ENCODE data around the gene CA6.
"Not testable (repeated sequence)": the region's sequence is repeated elsewhere in the genome, so short reads cannot be mapped to it uniquely, and the experiment has no call there.

The CA6 gene

DNA sequence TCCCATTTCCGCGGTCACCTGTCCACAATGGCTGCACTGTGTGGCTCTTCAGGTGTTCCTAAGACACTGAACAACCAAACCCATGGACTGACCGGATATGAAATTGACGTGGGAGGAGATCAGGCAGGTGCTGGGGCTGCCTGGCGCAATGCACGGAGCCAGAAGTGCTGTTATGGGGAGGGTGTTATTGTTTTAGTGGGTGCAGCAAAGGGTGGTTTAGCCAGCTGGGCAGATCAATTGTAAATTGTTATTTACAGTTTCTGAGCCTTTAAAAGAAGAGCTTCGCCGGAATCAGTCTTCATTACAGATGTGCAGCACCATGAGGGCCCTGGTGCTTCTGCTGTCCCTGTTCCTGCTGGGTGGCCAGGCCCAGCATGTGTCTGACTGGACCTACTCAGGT is at the start of gene CA6:
Gene CA6, plus strand, starts transcription at position 301 of the 400 bp plus-strand sequence. Its CDS starts 19 bp downstream, at position 320.
- no peak for DNase-seq (ENCODE audit: low read depth in 2 of 3, low spot score in 2 of 3)

DNA sequence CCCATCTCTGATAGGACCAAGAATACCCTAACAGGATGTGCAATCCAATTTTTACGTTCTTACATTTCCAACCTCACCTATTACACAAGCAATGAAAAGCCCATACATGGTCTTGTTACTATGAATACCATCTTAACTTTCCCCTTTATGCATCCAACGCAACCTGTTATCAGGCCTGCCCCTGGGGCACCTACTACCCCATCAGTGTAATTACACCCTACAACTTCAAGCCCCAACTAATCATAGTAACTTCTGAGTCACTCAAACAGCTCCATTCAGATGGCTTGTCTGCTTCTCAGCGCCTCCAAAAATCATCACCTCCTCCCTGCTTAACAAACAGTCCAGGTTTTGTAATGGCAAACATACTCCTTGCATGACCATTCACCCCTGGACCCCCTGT is 48.9 kb upstream of the CA6 start:
- DNase-seq (ENCODE audit: low read depth in 2 of 3, low spot score in 2 of 3), result not testable (repeated sequence)

DNA sequence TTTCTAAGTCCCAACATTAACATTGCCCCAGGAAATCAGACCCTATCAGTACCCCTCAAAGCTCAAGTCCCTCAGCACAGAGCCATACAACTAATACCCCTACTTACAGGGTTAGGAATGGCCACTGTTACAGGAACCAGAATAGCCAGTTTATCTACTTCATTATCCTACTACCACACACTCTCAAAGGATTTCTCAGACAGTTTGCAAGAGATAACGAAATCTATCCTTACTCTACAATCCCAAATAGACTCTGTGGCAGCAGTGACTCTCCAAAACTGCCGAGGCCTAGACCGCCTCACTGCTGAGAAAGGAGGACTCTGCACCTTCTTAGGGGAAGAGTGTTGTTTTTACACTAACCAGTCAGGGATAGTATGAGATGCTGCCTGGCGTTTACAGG is 48.2 kb upstream of the CA6 start:
- DNase-seq (ENCODE audit: low read depth in 2 of 3, low spot score in 2 of 3), result not testable (repeated sequence)

DNA sequence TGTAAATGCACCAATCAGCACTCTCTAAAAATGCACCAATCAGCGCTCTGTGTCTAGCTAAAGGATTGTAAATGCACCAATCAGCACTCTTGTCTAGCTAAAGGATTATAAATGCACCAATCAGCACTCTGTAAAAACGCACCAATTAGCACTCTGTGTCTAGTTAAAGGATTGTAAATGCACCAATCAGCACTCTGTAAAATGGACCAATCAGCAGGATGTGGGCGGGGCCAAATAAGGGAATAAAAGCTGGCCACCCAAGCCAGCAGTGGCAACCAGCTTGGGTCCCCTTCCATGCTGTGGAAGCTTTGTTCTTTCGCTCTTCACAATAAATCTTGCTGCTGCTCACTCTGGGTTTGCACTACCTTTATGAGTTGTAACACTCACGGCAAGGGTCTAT is 47.2 kb upstream of the CA6 start:
- DNase-seq (ENCODE audit: low read depth in 2 of 3, low spot score in 2 of 3), result not testable (repeated sequence)

DNA sequence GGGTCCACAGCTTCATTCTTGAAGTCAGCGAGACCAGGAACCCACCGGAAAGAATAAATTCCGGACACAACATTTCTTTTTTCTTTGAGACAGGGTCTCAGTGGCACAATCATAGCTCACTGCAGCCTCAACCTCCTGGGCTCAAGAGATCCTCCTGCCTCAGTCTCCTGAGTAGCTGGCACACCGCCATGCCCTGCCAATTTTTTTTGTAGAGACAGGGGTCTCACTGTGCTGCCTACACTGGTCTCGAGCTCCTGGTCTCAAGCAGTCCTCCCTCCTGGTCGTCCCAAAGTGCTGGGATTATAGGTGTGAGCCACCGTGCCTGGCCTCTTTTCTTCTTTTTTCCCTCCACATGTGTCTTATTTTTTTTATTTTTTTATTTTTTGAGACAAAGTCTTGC is 46.6 kb upstream of the CA6 start:
- no peak for DNase-seq (ENCODE audit: low read depth in 2 of 3, low spot score in 2 of 3)

DNA sequence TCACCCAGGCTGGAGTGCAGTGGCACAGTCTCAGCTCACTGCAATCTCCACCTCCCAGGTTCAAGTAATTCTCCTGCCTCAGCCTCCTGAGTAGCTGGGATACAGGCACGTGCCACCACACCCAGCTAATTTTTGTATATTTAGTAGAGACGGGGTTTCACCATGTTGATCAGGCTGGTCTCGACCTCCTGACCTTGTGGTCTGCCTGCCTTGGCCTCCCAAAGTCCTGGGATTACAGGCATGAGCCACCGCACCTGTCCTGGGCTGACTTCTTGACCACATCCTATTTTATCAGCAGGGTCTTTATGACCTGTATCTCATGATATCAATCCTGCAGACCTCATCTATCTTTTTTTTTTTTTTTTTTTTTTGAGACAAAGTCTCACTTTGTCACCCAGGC is 45.0 kb upstream of the CA6 start:
- DNase-seq (ENCODE audit: low read depth in 2 of 3, low spot score in 2 of 3), result not testable (repeated sequence)

DNA sequence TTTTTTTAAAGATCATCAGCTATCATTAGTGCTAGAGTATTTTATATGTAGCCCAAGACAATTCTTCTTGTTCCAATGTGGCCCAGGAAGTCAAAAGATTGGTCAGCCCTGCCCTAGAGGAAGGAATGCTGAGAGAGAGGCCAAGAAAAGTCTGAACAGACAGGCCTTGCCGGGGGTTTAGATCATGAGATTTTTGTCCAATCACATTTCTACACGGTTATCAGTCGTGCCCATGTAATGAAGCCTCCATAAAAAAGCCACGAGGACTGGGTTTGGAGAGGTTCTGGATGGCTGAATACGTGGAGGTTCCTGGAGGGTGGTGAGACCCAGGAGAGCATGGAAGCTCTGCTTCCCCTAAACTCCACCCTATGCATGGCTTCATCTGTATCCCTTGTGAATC is 42.9 kb upstream of the CA6 start:
- DNase-seq (ENCODE audit: low read depth in 2 of 3, low spot score in 2 of 3), result no peak

DNA sequence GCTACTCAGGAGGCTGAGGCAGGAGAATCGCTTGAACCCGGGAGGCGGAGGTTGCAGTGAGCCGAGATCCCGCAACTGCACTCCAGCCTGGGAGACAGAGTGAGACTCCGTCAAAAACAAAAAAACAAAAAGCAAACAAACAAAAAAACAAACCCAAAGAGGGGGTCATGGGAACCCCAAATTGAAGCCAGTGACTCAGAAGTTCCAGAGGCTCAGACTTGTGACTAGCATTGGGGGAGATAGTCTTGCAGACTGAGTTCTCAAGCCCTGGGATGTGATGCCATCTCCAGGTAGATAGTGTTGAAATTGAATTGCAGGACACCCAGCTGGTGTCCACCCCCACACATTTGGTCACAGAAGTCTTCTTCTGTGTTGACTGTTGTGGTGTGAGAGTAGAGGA is 42.3 kb upstream of the CA6 start:
- DNase-seq (ENCODE audit: low read depth in 2 of 3, low spot score in 2 of 3), result no peak

DNA sequence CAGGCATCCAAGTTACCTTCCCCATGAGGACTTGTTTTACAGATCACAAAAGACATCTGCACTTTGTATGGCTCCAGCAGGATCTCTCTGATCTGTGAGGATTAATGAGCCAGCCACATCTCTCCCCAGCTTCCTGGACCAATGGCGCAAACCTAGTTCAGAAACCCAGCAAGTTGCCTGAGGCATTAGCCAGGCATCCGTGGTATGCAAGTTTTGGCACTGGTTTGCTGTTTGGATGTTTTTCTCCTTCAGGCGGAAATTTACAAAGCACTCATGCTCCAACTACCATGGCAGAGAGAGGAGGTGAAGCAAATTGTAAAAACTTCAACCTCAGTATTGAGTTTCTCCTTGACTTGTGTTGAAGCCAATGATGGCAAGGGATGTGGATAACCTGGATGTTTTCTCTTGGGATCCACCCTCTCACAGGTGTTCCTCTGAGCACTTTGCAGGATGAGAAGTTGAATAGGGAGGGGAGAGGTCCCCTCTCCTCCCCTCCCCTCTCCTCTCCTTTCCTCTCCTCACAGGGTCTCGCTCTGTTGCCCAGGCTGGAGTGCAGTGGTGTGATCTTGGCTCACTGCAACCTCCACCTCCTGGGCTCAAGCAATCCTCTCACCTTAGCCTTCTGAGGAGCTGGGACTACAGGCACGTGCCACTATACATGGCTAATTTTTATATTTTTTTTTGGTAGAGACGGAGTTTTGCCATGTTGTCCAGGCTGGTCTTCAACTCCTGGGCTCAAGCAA is 41.6 kb upstream of the CA6 start:
- DNase-seq (ENCODE audit: low read depth in 2 of 3, low spot score in 2 of 3), result no peak

DNA sequence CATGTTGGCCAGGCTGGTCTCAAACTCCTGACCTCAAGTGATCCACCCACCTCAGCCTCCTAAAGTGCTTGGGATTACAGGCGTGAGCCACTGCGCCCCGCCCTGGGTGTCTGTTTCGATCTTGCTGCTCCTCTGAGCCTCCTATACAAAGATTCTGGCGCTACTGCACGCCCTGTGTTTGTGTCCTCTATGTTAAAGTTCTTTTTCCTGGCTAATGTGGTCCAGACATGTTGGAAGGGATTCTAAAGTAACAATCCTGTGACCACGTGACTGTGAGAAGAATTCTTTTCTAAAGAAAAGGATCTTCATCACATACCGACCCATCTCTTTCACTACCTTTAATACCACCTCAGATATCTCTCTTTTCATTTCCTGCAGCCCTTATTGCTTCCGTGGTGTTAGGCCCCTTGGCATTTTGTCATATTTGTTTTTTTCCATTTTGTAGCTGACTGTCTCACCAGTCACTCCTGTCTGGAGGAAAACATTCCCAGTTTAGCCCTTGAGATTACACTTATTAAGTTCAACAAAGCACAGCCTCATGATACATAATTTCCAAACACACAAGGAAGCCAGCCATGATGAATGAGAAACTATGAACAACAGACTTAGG is 40.0 kb upstream of the CA6 start:
- DNase-seq (ENCODE audit: low read depth in 2 of 3, low spot score in 2 of 3), result no peak

DNA sequence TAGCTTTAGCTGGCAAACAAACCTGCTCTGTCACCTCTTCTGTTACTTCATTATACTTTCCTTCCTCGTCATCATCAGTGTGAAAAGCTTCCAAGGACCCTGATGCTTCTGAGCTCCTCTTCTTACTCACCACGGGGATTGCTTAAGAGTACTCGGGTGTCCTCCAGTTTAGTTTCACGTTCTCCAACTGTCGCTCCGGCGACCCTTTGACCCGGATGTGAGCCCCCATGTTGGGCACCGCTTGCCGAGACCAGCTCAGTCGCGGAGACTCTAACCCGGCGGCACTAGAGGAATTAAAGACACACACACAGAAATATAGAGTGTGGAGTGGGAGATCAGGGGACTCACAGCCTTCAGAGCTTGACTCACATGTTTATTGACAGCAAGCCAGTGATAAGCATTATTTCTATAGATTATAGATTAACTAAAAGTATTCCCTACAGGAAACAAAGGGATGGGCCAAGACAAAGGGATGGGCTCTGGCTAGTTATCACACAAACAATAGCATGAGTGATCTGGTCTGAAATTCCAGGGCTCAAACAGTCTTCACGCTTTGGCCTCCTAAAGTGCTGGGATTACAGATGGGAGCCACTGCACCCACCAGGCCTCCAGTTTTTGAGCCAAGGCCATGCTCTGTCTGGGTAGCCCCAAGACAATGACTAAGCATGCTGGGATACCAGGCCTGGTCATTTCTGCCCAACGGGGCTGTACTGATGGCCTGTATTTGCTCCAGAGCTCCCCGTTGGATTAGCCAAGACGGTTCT is 37.1 kb upstream of the CA6 start:
- no peak for DNase-seq (ENCODE audit: low read depth in 2 of 3, low spot score in 2 of 3)

DNA sequence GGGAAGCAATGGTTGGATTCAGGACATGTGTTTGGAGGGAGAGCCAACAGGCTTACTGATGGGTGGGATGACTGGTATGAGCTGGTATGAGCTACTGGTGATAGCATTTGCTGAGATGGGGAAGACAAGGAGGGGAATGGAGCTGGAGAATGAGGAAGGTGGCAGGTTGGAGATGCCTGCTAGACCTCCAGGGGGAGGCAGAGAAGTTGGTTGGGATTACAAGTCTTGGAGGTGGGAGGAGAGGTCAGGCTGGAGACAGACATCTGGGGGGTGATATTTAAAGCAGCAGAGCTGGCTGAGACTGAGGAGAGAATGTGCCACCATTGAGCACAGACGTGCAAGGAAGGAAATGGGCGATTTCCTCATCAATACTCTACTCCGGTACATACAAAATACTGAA is 35.3 kb upstream of the CA6 start:
- no peak for DNase-seq (ENCODE audit: low read depth in 2 of 3, low spot score in 2 of 3)

DNA sequence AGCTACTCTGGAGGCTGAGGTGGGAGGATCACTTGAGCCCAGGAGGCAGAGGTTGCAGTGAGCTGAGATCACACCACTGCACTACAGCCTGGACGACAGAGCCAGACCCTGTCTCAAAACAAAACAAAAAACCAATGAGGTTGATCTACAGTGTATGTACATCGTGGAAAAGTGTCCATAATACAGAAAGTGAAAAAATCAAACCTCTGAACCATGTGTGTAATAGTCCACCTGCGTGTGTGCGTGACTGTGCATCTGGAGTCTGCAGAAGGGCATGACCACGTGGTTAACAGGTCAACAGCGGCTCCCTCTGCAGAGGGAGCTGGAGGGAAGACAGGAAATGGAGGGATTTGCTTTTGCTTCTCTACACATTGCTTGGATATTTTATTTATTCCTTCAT is 34.8 kb upstream of the CA6 start:
- DNase-seq (ENCODE audit: low read depth in 2 of 3, low spot score in 2 of 3), result no peak

DNA sequence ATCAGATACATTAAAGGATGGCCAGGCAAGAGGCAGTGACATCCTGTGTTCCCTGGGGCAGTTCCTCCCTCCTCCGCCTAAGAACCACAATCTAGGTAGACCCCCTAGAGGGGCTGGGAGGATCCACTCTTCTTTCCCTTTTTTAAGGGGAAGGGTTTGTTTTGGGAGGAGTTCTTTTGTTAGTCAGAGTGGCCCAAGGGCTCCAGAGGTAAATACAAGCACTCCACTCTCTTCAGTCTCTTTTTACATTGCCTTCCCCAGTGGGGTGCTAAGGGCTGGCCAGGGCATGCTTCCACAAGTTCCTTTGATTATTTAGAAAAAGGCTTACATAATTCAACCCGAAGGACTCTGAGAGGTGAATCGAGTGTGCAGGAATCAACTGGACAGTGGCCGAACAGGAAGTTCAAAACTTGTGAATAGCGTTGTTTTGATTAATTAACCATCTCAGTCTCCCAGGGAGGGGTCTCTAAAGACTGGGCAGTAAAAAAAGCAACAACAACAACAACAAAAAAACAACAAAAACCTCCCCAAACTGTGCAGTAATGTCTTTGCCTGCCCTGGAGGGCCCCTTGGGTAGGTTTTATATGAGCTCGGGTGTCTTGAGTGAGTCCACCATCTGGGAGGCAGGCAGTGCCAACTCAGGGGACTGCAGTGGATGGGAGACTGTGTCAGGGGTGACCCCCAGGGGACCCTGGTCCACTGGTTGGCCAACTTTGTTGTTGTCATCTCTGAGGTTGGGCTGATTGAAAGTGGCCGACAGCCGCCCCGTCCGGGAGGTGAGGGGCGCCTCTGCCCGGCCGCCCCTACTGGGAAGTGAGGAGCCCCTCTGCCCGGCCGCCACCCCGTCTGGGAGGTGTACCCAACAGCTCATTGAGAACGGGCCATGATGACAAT is 34.0 kb upstream of the CA6 start:
- DNase-seq (ENCODE audit: low read depth in 2 of 3, low spot score in 2 of 3), result no peak

DNA sequence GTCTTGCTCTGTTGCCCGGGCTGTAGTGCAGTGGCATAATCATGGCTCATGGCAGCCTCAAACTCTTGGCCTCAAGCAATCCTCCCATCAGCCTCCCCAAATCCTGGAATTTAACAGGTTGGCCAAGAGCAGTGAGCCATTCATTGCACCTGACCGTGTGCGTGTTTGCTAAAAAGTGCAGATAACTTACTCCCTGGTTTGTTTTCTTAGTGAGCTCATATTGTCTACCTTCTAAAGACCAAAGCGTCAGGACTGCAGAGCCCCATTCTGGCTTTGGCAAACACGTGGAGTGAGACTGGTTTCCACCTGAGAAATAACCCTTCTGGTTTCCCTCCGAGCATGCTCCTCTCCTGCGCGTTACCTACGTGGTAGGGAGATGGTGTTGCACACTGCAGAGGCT is 32.2 kb upstream of the CA6 start:
- no peak for DNase-seq (ENCODE audit: low read depth in 2 of 3, low spot score in 2 of 3)

DNA sequence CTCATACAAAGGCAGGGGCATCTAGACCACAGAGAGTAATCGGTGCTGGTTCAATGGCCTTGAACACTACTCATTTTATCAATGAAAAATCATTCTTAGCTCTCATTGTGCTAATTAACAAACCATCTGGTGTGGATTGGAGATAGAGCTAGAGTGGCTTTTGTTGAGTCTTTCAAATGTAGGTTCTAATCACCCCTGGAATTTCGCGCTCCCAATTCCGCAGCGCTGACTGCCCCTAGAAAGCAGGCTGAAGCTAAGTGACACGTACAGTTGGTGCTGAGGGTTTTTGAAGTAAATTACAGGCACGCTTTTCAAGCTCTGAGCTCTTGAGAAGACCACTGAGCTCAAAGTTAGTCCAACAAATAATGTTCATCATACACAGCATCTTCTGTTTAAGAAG is 31.2 kb upstream of the CA6 start:
- DNase-seq (ENCODE audit: low read depth in 2 of 3, low spot score in 2 of 3), result no peak

DNA sequence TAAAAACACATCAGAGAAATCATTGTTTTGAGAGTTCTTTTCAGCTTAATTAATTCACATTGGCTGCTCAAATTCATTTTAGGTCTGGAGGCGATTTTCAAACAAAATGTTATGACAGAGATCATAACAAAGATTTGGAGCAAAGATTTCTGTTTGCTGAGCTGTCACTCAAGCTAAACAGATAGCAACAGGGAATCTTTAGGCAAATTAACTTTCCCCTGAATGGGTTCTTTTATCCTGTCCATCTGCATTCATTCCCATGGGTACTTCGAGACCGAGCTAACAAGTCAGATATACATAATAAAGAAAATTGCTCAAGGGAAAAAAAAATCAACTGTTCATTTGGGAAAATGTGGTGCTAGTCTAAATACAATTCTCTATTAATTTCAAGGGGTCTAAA is 30.2 kb upstream of the CA6 start:
- DNase-seq (ENCODE audit: low read depth in 2 of 3, low spot score in 2 of 3), result no peak

DNA sequence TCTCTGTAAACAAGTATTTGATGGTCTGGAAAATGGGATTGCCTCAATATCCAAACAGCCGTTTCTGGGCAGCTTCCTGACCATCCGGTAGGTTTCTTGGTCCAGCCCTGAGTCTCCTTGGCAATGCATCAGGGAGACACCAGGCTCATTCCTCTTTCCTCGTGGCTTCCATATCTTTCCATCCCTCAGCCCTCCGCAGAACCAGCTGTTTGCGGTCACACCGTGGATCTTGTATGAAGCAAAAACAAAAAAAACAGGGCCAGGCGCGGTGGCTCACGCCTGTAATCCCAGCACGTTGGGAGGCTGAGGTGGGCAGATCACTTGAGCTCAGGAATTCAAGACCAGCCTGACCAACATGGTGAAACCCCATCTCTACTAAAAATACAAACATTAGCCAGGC is 28.1 kb upstream of the CA6 start:
- not testable (repeated sequence) for DNase-seq (ENCODE audit: low read depth in 2 of 3, low spot score in 2 of 3)

DNA sequence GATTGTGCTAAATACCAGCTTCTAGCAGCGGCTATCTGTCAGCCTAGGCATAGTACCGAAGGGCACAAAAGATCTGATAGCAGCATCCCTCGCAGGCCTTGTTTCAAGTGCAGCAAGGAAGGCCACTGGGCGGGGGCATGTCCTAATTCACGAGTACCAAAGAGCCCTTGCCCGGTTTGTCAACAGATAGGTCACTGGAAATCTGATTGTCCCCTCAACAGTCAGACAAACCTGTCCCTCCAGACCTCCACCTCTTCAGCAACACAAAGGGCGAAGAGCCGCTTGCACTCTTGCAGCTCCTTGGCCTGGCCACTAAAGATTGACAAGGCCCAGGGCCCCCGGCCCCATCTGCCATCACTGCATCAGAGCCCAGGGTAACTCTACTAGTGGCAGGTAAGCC is 22.7 kb upstream of the CA6 start:
- DNase-seq (ENCODE audit: low read depth in 2 of 3, low spot score in 2 of 3), result no peak

DNA sequence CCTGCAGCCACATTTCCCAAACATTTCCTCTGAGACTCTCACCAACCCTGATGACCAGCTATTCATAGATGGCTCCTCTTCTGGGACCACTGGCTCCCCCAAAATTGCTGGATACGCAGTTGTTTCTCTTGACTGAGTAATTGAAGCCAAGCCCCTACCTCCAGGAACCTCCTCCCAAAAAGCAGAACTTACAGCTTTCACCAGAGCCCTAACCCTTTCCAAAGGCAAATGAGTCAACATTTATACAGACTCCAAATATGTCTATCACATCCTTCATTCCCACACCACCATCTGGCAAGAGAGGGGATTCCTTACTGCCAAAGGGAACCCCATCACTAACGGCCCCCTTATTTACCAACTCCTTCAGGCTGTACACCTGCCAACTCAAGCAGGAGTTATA is 20.3 kb upstream of the CA6 start:
- no peak for DNase-seq (ENCODE audit: low read depth in 2 of 3, low spot score in 2 of 3)

DNA sequence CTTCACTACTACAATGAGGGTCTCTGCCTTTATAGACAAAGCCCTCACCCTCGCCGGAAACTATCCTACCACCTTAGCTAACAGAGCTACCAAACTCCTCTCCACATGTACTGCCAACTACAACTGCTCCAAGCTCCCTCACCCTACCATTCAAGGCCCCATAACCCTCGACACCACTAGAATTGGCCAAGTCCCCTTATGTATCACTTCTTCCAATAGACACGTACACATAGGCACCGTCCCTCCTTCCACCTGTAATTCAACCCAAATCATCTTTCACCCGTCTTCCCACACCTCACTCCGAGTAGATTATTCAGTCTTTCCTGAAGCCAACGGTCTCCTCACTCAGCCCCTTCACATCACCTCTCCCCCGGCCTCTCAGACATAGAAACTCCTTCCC is 19.7 kb upstream of the CA6 start:
- DNase-seq (ENCODE audit: low read depth in 2 of 3, low spot score in 2 of 3), result no peak

All from activated CD8-positive, alpha-beta memory T cell treated with anti-CD3 and anti-CD28 coated beads for 48 hours (primary cell).